Cardiac septum (tissue), 1 donor: Measurements from ENCODE around the gene RAB28. TPM values are rescaled to one million over a fixed set of nuclear protein-coding genes. Genes with fewer than 3 reads are reported as not detected.
A peak's percentile ranks its signal among the peaks of the same experiment; 100 is the strongest.

ENCODE experiments used
- DNase-seq: peaks from one replicate; pipeline ENCODE4 v3.0.0-alpha.2; 2020; ENCODE audit warnings: low spot score
- intact Hi-C: fragments of 100-400 bp; cut with DNase I; formaldehyde crosslinking; loops from one replicate; pipeline ENCODE4 v1.14.0; 2022
- long read RNA-seq: library from polyadenylated mRNA; unstranded; transcript quantifications from one replicate; pipeline ENCODE4 v2.0.0, GENCODE V29; 2021
- total RNA-seq: library from RNA; stranded (reverse); fragmentation: NEBNext Ultra II Directional; extraction: Animal tissue kit (Norgen Biotek cat#: 25700); gene quantifications from one replicate; pipeline ENCODE4 v1.2.1, GENCODE V29; 2021
- donor health status: DM: no; HTN: no; CAD: no.

RAB28 gene
- total RNA-seq: 25.9 TPM
- long read RNA-seq, transcript RAB28-202 (7 exons, 1,715 nt): major isoform, 19 of 60 reads
- long read RNA-seq, transcript RAB28-201 (8 exons, 1,810 nt): minor isoform, 14 of 60 reads
- long read RNA-seq, partial matches to known transcripts: 17 of 60 reads
- long read RNA-seq, other reads (novel, unspliced or antisense): 9 of 60 reads

DNA sequence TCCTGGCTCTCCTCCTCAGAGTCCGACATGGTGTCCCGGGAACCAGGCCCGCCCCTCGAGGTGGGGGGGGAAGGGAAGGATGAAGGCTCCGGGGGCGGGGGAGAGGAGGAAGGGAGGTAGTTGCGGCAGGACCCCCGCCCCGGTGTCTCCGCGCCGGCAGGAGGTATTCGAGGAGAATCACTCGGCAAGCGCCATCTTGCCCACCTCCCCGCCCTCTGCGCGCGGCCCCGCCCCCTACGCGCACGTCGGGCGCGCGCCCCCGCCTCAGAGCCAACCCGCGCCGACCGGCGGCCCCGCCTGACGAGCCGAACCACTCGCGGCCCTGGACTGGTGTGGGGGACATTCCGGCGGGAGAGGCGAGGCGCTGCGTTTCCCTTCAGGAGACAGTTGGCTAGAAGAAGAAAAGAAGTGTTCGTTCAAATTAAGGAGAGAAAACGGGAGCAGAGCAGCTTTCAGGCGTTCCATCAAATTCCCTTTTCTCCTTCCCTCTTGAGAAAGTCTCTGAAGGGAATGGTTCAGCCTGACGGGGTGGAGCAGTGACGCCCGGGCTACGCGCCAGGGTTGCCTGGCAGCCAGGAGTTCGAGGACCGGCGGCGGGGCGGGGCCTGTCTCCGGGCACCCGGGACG, at the start of gene RAB28:
TSS of gene RAB28 (minus strand) at position 219 of the 627 bp plus-strand sequence.
- DNase-seq: peak; percentile 98
- intact Hi-C loops: loop anchor here (10.0 kb wide), 1 partner anchor 1521 kb away; the partner anchor contains the start of gene CPEB2

DNA sequence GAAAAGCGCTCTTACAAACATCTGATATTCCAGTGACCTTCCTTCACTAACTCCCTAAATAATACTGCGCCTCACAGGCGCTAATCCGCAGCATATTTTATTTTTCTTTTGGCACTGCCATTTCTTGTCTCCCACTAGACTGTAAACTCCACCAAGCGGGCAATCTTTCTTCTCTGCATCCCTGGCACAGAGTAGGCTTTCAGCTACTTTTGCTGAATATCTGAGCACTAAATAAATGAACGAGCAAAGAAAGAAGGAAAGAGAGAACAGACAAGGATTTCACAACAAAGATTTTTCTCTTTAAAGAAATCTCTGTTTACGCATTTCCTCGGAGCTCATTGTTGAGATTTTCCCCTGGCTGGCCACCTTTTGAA, 47.5 kb upstream of the RAB28 start:
- intact Hi-C loops: no loop called here
- no peak for DNase-seq

GRCh38 chr4:13530823-13531624, 46.9 kb upstream of the RAB28 start:
- intact Hi-C loops: no loop called here
- DNase-seq: no peak

GRCh38 chr4:13529128-13529919, 45.2 kb upstream of the RAB28 start:
- DNase-seq: no peak
- intact Hi-C loops: no loop called here

- intact Hi-C loops: no loop called here
- no peak for DNase-seq
Observed at GRCh38 chr4:13528821-13529127, 44.6 kb upstream of the RAB28 start.

DNA sequence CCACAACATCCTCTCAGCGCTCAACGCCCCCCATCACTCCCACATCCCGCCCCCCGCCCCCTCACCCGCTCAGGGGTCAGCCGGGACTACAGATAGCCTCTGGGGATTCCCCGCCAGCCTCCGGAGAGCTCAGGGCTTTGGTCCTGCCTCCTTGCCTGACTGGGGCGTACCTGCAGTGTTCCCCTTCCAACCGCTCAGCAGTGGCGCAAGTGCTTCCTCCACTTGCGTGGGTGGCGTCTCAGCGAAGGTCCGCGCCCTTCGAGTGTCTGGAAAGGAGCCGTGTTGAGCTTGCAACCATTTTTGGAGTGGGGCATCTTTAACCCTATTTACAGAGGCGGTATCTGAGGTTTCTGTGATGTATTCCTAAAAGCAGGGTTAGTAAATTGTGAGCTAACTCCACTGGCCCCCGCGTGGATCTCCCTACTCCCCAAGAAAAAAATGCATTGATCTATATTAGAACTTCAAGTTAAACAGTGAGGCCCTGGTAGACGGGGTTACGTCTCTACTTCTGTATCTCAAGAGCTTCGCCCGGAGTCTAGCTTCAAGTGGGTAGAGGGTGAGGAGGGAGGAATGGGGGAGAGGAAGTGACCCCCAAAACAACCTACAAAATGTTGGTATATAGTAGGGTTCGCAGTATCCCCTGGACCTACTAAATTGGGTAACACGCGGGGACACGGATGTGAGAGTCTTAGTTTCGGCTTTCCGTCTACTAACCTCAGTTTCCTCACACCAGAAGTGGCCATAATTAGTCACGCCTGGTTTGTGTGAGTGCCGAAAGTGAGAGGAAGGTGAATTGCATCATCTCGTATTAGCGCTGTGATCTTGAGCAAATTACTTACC, 44.1 kb upstream of the RAB28 start:
- intact Hi-C loops: no loop called here
- no peak for DNase-seq

DNA sequence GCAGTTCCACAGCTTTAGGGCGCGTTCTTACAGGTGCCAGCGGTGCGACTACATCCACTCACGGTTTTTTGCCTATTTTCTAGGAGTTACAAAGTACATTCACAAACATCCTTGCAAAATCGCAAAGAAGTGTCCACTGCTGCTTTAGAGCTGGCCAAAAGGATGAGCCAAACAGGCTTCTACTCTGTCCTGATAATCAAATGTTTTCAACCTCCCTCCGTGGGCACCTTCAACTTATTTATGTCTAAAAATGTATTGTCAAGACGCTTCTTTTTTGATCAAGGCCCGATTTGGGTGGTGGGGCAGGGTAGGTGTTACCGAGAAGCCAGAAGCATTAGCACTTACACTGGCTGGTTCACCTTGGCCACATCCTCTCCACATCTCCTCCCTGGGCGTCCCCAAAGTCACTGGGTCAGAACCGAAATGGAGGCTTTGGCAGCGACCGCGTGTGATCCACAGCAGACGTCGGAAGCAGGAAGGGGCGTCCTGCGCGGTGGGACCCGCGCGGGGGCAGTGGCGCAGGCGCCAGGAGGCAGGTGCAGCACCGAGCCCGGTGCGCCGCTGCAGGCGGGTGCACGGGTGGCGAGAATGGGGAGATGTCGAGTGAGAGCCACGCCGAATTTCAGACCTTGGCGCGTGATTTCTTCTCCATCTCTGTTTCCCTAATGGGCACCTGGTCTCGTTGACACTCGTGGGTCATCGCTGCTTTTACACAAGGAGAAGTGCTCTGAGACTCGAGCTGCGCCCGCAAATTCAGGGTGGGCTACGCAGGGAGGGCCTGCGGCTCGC, 43.2 kb upstream of the RAB28 start:
- no peak for DNase-seq
- intact Hi-C loops: no loop called here

DNA sequence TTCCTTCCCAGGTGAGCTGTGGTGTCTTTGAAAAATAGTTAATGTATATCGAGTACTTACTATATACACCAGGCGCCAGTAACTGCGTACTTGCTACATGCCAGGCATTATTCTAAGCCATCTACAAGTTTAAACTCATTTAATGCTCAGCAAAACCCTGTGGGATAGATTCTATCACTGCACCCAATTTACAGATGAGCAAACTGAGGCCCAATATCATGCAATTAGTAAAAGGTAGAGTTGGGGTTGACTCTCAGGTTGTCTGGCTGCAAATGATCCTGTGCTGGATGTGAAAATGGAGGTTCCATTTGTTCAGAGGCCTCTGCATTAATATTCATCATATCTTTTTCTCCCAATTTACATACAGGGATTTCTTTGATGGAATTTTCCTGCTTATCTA, 42.5 kb upstream of the RAB28 start:
- DNase-seq: no peak
- intact Hi-C loops: no loop called here

DNA sequence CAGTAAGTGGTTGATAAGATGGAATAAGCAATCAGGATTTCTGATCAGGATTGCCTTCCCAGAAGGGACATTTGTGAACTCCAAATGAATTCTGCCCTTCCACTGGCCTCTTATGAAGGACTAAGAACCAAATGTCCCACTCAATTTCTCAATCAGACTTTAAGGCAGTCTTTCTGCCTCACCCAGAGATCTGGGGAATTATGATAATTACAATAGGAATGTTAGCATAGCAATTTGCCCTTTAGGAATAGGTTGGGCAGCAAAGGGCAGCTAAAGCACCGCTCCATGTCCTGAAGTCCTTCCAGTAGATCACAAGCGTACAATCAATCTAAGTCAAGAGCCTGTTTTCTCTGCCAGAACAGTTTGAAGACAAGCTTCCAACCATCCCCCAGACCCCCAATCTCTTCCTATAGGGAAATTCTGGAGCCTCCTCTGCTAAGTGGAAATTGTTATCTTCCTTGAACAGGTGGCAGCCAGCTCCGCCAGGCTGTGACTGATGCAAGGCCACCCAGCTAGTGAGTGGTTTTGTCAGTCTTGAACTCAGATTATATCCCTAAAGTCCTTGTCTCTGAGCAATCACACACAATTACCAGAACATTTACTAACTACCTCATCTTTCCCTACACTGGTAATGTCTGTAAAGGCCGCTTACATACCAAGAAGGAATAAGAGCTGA, 41.6 kb upstream of the RAB28 start:
- no peak for DNase-seq
- intact Hi-C loops: no loop called here

DNA sequence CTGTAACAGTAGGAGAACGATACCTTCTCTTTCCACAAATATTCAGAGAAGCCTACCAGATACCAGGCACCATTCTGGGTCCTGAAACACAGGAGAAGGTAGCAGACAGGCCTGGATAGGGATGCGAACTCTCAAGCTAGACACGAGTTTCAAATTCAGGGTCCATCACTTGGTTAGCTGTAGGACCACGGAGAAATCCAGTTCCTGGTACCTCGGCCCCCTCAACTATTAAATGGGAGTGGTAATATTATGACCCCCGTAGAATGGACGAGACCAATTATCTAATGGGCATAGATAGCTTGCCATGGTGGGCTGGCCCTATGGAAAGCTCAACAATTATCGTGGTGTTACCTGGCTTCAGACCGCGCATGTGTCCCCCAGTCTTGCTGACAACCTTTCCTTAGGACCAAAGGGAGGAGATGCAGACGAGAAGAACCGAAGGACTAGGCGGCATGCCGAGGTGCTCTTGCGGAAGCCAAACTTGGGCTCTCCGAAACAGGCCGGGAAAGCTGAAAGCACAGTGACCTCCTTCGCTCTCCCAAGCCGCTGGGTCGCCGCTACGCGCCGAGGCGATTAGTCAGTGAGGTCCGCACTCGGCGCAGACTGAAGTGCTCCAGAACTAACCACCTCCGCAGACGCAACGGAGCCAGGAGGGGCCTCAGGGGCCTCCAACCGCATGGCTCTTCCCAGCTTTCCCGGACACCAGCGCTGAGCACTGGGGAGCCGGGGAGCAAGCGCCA, 40.5 kb upstream of the RAB28 start:
- DNase-seq: no peak
- intact Hi-C loops: no loop called here

DNA sequence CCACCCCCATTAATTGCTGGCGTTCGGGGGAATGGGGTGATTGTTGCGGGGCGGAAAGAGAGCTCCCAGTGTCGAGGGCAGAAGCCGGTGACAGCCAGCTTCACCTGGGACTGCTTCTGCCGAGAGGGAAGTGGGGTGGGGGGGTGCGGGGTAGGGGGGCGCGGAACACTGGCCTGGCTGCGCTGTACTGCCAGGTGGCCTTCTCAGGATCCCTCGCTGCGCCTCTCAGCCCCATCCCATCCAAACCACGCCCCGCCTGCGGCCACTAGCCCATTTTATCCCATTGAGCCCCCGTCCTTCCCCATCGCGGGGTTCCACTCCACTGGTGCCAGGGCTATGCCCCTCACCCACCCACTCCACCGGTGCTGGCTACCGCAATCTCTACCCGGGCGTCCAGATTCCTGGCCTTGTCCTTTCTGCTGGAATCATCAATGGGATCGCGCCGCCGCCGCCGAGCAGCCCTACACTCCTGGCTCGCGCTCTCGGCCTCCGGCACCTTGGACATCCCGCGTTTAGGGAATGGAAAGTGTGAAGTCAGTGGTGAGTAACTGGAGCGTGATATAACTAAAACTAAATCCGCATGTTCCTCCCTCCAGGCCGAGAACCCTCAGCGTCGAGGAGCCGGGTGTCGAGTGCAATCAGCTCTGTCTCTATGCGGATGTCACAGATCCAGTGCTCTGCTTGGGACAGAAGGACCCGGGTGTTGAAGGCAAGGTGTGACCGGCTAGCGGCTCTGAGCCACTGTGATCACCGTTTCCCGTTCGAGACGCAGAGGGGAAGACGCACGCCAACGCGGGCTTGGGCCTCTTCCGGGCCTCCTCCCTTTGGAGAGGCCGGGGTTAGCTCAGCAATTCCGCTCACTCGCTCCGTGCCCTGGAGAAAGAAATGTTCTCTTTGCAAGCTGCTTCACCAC, 39.7 kb upstream of the RAB28 start:
- DNase-seq: no peak
- intact Hi-C loops: no loop called here

GRCh38 chr4:13523105-13523477, 39.0 kb upstream of the RAB28 start:
- DNase-seq: no peak
- intact Hi-C loops: no loop called here

DNA sequence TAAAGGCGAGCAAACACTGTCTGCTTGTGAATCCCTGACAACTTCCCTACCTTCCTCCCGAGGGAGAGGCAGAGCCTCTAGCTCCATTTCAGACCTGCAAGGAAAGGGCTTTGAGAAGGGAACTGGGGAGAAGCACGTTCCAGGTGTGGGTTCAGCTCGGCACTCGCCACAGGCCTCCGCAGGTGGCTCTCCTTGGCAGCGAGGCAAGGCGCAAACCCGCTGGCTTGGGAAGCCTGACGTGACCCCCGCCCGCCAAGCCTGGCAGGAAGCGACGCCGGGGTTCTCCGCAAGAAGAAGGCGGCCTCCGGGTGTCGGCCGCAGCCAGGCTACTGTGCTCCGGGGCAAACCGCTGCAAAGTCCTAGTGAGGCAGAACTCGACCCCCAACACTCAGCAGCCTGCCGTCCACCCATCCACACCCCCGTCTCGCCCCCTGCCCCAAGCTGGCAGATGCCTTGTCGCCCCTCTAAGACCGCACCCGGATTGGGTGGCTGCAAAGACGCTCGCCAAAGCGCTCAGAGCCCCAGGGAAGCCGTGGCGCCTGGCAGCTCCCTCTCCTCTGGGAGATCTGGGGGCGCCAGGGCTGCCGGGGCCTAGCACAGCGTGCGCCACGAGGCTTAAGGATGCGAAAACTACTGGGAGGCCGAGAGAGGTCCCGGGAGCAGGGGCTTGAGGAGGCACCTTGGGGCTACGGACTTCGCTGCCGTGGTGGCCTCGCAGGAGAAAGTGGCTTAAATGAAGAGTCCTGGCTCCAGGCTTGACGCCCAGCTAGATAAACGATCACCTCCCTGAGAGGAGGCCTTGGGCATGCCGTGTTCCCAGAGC, 38.4 kb upstream of the RAB28 start:
- no peak for DNase-seq
- intact Hi-C loops: no loop called here

GRCh38 chr4:13521047-13521446, 36.9 kb upstream of the RAB28 start:
- intact Hi-C loops: no loop called here
- DNase-seq: no peak

DNA sequence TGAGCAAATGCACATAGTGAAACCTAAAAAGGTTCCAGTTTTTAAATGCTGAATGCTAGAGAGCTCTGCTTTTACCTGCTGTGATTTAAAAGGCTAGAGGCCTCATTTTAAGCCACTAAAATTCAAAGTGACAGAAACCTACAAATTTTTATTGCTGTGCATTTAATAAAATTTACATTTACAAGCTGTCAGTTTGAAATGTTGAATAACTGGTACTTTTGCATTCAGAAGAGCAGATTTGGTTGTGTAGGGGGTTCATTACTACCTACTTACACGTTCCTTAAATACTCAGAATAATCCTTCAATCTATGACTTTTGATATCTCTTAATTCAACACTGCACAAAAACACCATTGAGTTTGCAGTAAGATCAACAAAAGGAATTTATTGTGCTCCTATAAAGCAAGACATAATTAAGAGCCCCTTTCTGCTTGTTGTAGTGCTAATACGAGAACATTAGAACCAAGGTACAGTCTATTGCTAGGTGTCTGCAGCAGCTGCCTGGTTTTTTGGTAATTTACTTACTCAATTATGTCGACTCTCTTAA, 32.2 kb upstream of the RAB28 start:
- DNase-seq: no peak
- intact Hi-C loops: no loop called here
